GM18951 (cell line): Measurements from ENCODE around the gene DPP10.
"Not testable (repeated sequence)": the region's sequence is repeated elsewhere in the genome, so short reads cannot be mapped to it uniquely, and the experiment has no call there.

Experiments
- POLR2A ChIP-seq: IDR thresholded peaks from 4 replicates; pipeline ENCODE4 v1.6.1; 2011; ENCODE audit warnings: mild to moderate bottlenecking; ENCODE audit not compliant: insufficient read length, insufficient read depth; ENCODE audit errors: extremely low read depth
- in situ Hi-C: fragments of 300-500 bp; cut with MboI; formaldehyde crosslinking; loops from one replicate; pipeline ENCODE4 v1.12.0; 2022; ENCODE audit warnings: low sequenced_read_pairs, mixed read lengths, inconsistent platforms; ENCODE audit not compliant: unreplicated experiment

Gene DPP10

GRCh38 chr2:114442510-114442909 is at the start of gene DPP10:
DPP10 (plus strand) TSS chr2:114442641.
- no peak for TF ChIP-seq POLR2A
- in situ Hi-C loops = no loop called here

GRCh38 chr2:114400890-114401289 is 41.6 kb upstream of the DPP10 start:
- TF ChIP-seq POLR2A = no peak
- in situ Hi-C loops = no loop called here

GRCh38 chr2:114405247-114406116 is 37.0 kb upstream of the DPP10 start:
- in situ Hi-C loops = no loop called here
- no peak for TF ChIP-seq POLR2A

GRCh38 chr2:114406347-114406746 is 36.1 kb upstream of the DPP10 start:
- no peak for TF ChIP-seq POLR2A
- in situ Hi-C loops = no loop called here

GRCh38 chr2:114407353-114407752 is 35.1 kb upstream of the DPP10 start:
- in situ Hi-C loops = not testable (repeated sequence)

- in situ Hi-C loops = no loop called here
- no peak for TF ChIP-seq POLR2A
Measured at GRCh38 chr2:114421781-114422180, 20.7 kb upstream of the DPP10 start.

GRCh38 chr2:114424699-114425098 is 17.7 kb upstream of the DPP10 start:
- in situ Hi-C loops = no loop called here
- TF ChIP-seq POLR2A = no peak

- in situ Hi-C loops = no loop called here
- TF ChIP-seq POLR2A = no peak
Measured at GRCh38 chr2:114426756-114427155, 15.7 kb upstream of the DPP10 start.

GRCh38 chr2:114436329-114436728 is 6.1 kb upstream of the DPP10 start:
- no peak for TF ChIP-seq POLR2A
- in situ Hi-C loops = no loop called here

GRCh38 chr2:114446571-114446970 is 4.1 kb downstream of the DPP10 start:
- in situ Hi-C loops = no loop called here
- no peak for TF ChIP-seq POLR2A

- no peak for TF ChIP-seq POLR2A
- in situ Hi-C loops = no loop called here
Measured at GRCh38 chr2:114450639-114451038, 8.2 kb downstream of the DPP10 start.

GRCh38 chr2:114456566-114456965 is 14.1 kb downstream of the DPP10 start:
- in situ Hi-C loops = no loop called here
- TF ChIP-seq POLR2A = no peak

GRCh38 chr2:114457956-114458355 is 15.5 kb downstream of the DPP10 start:
- TF ChIP-seq POLR2A = no peak

GRCh38 chr2:114461116-114461515 is 18.7 kb downstream of the DPP10 start:
- in situ Hi-C loops = no loop called here
- TF ChIP-seq POLR2A = no peak

More at GRCh38 chr2:114457956-114458355, 15.5 kb downstream of the DPP10 start:
- in situ Hi-C loops = no loop called here
